NCI-H2029 (cell line): ENCODE measurements around the gene SPRY1.
A peak's percentile ranks its signal among the peaks of the same experiment; 100 is the strongest.

Source experiments
- DNase-seq: peaks from one replicate; lab custom pipeline; 2025; lab: John Stamatoyannopoulos, UW

Gene SPRY1

GRCh38 chr4:123411514-123411913 lies 14.9 kb downstream of the SPRY1 start:
- no peak for DNase-seq

GRCh38 chr4:123412091-123412505 lies 15.5 kb downstream of the SPRY1 start:
- DNase-seq, result no peak

GRCh38 chr4:123412700-123413512 lies 16.3 kb downstream of the SPRY1 start:
- no peak for DNase-seq

- no peak for DNase-seq
Measured at GRCh38 chr4:123415576-123415975, 19.0 kb downstream of the SPRY1 start.

- no peak for DNase-seq
Measured at GRCh38 chr4:123415977-123416376, 19.4 kb downstream of the SPRY1 start.

- no peak for DNase-seq
Measured at GRCh38 chr4:123417813-123418212, 21.2 kb downstream of the SPRY1 start.

GRCh38 chr4:123418351-123418931 lies 21.8 kb downstream of the SPRY1 start:
- peak; percentile 86 for DNase-seq

GRCh38 chr4:123419885-123420755 lies 23.5 kb downstream of the SPRY1 start:
- DNase-seq, result no peak

- no peak for DNase-seq
Measured at GRCh38 chr4:123421227-123421936, 24.8 kb downstream of the SPRY1 start.

- DNase-seq, result no peak
Measured at GRCh38 chr4:123421937-123422781, 25.6 kb downstream of the SPRY1 start.

GRCh38 chr4:123423819-123424218 lies 27.2 kb downstream of the SPRY1 start:
- no peak for DNase-seq

- DNase-seq, result no peak
Measured at GRCh38 chr4:123427951-123428350, 31.4 kb downstream of the SPRY1 start.

GRCh38 chr4:123430031-123430430 lies 33.4 kb downstream of the SPRY1 start:
- DNase-seq, result no peak

- no peak for DNase-seq
Measured at GRCh38 chr4:123430501-123430900, 33.9 kb downstream of the SPRY1 start.

- no peak for DNase-seq
Measured at GRCh38 chr4:123433573-123433972, 37.0 kb downstream of the SPRY1 start.

- no peak for DNase-seq
Measured at GRCh38 chr4:123433976-123434375, 37.4 kb downstream of the SPRY1 start.

GRCh38 chr4:123435246-123436113 lies 38.9 kb downstream of the SPRY1 start:
- DNase-seq, result no peak

- DNase-seq, result no peak
Measured at GRCh38 chr4:123438031-123438430, 41.4 kb downstream of the SPRY1 start.

- no peak for DNase-seq
Measured at GRCh38 chr4:123443401-123444289, 47.0 kb downstream of the SPRY1 start.
